ENCODE data around the gene C17orf67. TPM values are rescaled to one million over a fixed set of nuclear protein-coding genes. Genes with fewer than 3 reads are reported as not detected.

Gene C17orf67
- total RNA-seq, 1 donor from 2014 or later: 1.7 TPM

DNA sequence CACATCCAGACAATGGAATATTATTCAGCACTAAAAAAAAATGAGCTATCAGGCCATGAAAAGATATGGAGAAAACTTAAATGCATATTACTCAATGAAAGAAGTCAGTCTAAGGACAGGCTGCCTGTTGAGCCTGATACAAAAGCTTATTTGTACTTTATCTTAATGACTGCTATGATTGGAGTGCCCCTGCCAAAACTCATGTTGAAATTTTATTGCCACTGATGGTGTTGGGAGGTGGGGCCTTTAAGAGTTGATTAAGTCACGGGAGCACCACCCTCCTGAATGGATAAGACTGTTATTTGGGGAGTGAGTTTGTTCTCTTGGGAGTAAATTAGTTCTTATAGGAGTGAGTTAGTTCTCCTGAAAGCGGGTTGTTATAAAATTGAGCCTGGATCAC lies 9.9 kb downstream of the C17orf67 start:
- Mint-ChIP-seq H3K27ac (ENCODE audit: unreplicated experiment) (no peak overlapping the region), H3K9me3 (ENCODE audit: unreplicated experiment) (no peaks in the 10 kb centered on the region), H3K4me3 (ENCODE audit: unreplicated experiment) (no peak overlapping the region), H3K4me1 (ENCODE audit: unreplicated experiment) (peaks cover 6% of the 10 kb centered on the region), H3K27me3 (ENCODE audit: unreplicated experiment) (no peaks in the 10 kb centered on the region), H3K36me3 (ENCODE audit: low read depth, unreplicated experiment) (no peaks in the 10 kb centered on the region)
- DNase-seq (ENCODE audit: low spot score): no peak
- TF ChIP-seq, protein P1, sequence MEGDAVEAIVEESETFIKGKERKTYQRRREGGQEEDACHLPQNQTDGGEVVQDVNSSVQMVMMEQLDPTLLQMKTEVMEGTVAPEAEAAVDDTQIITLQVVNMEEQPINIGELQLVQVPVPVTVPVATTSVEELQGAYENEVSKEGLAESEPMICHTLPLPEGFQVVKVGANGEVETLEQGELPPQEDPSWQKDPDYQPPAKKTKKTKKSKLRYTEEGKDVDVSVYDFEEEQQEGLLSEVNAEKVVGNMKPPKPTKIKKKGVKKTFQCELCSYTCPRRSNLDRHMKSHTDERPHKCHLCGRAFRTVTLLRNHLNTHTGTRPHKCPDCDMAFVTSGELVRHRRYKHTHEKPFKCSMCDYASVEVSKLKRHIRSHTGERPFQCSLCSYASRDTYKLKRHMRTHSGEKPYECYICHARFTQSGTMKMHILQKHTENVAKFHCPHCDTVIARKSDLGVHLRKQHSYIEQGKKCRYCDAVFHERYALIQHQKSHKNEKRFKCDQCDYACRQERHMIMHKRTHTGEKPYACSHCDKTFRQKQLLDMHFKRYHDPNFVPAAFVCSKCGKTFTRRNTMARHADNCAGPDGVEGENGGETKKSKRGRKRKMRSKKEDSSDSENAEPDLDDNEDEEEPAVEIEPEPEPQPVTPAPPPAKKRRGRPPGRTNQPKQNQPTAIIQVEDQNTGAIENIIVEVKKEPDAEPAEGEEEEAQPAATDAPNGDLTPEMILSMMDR (IDR thresholded peaks at IDR 0.05; ENCODE audit: unreplicated experiment): no peak

DNA sequence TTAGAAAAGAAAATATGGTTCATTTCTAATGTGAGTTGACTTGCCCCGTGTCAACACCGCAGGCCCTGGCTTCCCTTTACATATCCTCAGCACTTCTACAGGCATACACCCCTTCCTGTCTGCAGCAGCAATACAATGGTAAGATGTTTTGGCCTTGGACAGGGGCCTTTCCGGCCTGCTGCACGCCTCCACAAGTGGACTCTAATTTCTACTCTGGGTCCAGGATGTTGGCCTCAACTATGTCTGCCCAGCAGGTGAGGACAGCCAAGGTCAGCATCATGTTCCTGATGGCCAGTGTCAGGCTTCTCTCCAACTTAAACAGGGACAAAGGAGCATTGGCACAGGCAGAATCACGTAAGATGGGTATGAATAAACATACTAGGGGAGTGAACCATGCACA lies 11.0 kb downstream of the C17orf67 start:
- Mint-ChIP-seq H3K36me3 (ENCODE audit: low read depth, unreplicated experiment) (no peaks in the 10 kb centered on the region), H3K4me1 (ENCODE audit: unreplicated experiment) (peaks cover 6% of the 10 kb centered on the region), H3K9me3 (ENCODE audit: unreplicated experiment) (no peaks in the 10 kb centered on the region), H3K4me3 (ENCODE audit: unreplicated experiment) (no peak overlapping the region), H3K27ac (ENCODE audit: unreplicated experiment) (no peak overlapping the region), H3K27me3 (ENCODE audit: unreplicated experiment) (no peaks in the 10 kb centered on the region)
- DNase-seq (ENCODE audit: low spot score): no peak
- TF ChIP-seq, protein P1 (IDR thresholded peaks at IDR 0.05; ENCODE audit: unreplicated experiment): no peak

DNA sequence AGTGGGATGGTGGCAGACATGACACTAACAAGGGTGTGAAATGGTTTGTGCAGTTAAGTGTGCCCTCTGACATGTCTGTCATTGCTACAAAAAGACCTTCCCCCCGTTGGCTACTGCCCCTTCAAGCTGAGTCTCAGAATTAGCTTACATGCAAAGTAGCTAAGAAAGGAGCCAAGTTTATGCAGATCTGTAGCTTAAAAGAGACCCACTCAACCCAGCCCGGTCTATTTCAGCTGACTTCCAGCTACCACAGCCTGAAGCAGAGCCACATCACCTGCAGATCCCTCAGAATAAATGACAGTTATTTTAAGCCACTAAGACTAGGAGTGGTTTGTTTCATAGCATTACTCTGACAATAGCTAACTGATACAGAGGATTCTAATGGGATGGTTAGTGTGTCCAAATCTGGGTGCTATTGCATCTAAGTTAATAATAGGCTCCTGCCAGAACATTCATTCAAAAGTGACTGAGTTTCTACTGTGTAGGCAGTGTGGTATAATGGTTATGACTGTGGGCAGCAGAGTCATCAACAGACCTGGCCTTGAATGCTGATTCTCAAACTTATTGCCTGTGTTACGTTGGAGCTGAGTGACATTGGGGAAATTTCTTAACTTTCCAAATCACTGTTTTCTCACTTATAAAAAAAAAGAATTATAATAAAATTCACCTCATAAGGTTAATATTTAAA lies 11.7 kb downstream of the C17orf67 start:
- peaks cover 6% of the 10 kb centered on the region for H3K4me1 Mint-ChIP-seq (ENCODE audit: unreplicated experiment)
- no peak overlapping the region for H3K27ac Mint-ChIP-seq (ENCODE audit: unreplicated experiment)
- no peaks in the 10 kb centered on the region for H3K9me3 Mint-ChIP-seq (ENCODE audit: unreplicated experiment)
- H3K27me3 Mint-ChIP-seq (ENCODE audit: unreplicated experiment): no peaks in the 10 kb centered on the region
- no peak for DNase-seq (ENCODE audit: low spot score)
- TF ChIP-seq, protein P1 (IDR thresholded peaks at IDR 0.05; ENCODE audit: unreplicated experiment): no peak
- no peak overlapping the region for H3K4me3 Mint-ChIP-seq (ENCODE audit: unreplicated experiment)
- no peaks in the 10 kb centered on the region for H3K36me3 Mint-ChIP-seq (ENCODE audit: low read depth, unreplicated experiment)

DNA sequence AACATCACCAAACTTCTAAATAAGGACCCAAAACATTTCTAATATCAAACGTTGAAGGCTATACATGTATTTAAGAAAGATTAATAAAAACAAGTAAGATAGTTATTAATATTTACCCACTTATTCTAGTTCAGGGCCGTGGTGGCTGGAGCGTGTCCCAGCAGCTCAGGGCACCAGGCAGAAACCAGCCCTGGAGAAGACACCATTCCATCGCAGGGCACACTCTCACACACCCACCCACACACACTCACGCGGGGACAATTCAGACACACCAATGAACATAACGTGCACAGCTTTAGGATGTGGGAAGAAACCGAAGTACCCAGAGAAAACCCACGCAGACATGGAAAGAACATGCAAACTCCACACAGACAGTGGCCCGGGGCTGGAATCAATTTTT lies 13.5 kb downstream of the C17orf67 start:
- Mint-ChIP-seq H3K4me1 (ENCODE audit: unreplicated experiment) (peaks cover 6% of the 10 kb centered on the region), H3K27ac (ENCODE audit: unreplicated experiment) (no peak overlapping the region)
- TF ChIP-seq, protein P1 (IDR thresholded peaks at IDR 0.05; ENCODE audit: unreplicated experiment): no peak

DNA sequence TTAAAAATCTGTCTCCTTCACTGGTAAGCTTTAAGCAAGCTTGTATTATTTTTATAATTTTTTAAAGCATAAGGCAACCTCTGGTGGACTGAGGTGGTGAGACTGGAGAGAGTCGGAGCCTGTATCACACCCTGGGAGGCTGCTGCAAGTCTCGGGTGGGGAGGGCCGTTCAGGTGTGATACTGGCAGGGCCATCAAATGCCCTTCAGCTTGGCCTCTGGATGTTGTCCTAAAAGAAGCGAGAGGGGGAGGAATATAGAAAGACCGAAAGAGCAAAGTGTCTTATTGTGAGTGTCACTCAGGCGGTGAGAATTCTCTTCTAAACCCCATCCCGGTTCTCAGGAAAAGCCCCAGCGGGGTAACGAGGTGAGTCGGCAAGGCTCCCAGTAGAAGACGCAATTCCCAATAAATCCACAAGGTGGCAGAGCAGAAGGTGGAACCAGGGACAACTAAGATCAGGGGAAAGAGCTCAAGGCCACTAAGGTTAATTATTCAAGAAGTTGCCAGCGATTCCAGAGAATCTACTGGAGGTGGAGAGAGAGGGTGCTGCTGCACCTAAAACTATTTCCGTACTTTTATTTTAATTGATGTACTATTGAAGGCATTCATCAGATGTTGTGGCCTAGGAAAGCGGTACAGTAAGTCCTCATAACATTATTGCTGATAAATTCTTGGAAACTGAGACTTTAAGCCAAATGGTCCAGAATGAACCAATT lies 14.1 kb downstream of the C17orf67 start:
- peaks cover 6% of the 10 kb centered on the region for H3K4me1 Mint-ChIP-seq (ENCODE audit: unreplicated experiment)
- H3K4me3 Mint-ChIP-seq (ENCODE audit: unreplicated experiment): no peak overlapping the region
- TF ChIP-seq, protein P1 (IDR thresholded peaks at IDR 0.05; ENCODE audit: unreplicated experiment): peak; percentile 91
- H3K9me3 Mint-ChIP-seq (ENCODE audit: unreplicated experiment): no peaks in the 10 kb centered on the region
- peak; percentile 83 for DNase-seq (ENCODE audit: low spot score)
- H3K27me3 Mint-ChIP-seq (ENCODE audit: unreplicated experiment): no peaks in the 10 kb centered on the region
- H3K36me3 Mint-ChIP-seq (ENCODE audit: low read depth, unreplicated experiment): no peaks in the 10 kb centered on the region
- no peak overlapping the region for H3K27ac Mint-ChIP-seq (ENCODE audit: unreplicated experiment)

More for the DNA sequence above, 13.5 kb downstream of the C17orf67 start:
- Mint-ChIP-seq H3K36me3 (ENCODE audit: low read depth, unreplicated experiment) (no peaks in the 10 kb centered on the region), H3K4me3 (ENCODE audit: unreplicated experiment) (no peak overlapping the region), H3K27me3 (ENCODE audit: unreplicated experiment) (no peaks in the 10 kb centered on the region), H3K9me3 (ENCODE audit: unreplicated experiment) (no peaks in the 10 kb centered on the region)
- DNase-seq (ENCODE audit: low spot score): no peak

Measured in endothelial cell (in vitro differentiated cells).